HepG2 (cell line): ENCODE data around the gene RASL12. TPM values are rescaled to one million over a fixed set of nuclear protein-coding genes. Genes with fewer than 3 reads are reported as not detected.

Source experiments
- AFF4 ChIP-seq: sonication (generic); formaldehyde crosslinking; IDR thresholded peaks from 2 replicates; pipeline ENCODE4 v1.4.0; 2020; ENCODE audit warnings: missing genetic modification reagents
- CC2D1A ChIP-seq: sonication (generic); formaldehyde crosslinking; IDR thresholded peaks from 2 replicates; pipeline ENCODE4 v1.8.1; 2023; ENCODE audit warnings: mild to moderate bottlenecking, missing genetic modification reagents
- MYNN ChIP-seq: sonication (generic); formaldehyde crosslinking; IDR thresholded peaks from 2 replicates; pipeline ENCODE4 v1.4.0; 2020; ENCODE audit warnings: mild to moderate bottlenecking, low read depth, missing genetic modification reagents
- NFYB ChIP-seq: sonication (generic); formaldehyde crosslinking; IDR thresholded peaks from 2 replicates; pipeline ENCODE4 v1.4.0; 2020; ENCODE audit warnings: missing genetic modification reagents
- STAT5B ChIP-seq: sonication (generic); formaldehyde crosslinking; IDR thresholded peaks from 2 replicates; pipeline ENCODE4 v1.4.0; 2020; ENCODE audit warnings: missing genetic modification reagents
- THRA ChIP-seq: sonication (generic); formaldehyde crosslinking; IDR thresholded peaks from 2 replicates; pipeline ENCODE4 v1.4.0; 2020; ENCODE audit warnings: missing genetic modification reagents, borderline replicate concordance
- ZBTB25 ChIP-seq: IDR thresholded peaks from 2 replicates; pipeline ENCODE4 v1.6.1; 2018; ENCODE audit warnings: missing genetic modification reagents
- ZNF24 ChIP-seq: fragments of 450-650 bp; IDR thresholded peaks from 2 replicates; pipeline ENCODE4 v1.6.1; 2017; ENCODE audit warnings: antibody characterized with exemption, mild to moderate bottlenecking
- ZNF318 ChIP-seq: sonication (generic); formaldehyde crosslinking; IDR thresholded peaks from 2 replicates; pipeline ENCODE4 v1.4.0; 2020; ENCODE audit warnings: mild to moderate bottlenecking, missing genetic modification reagents
- ZNF629 ChIP-seq: sonication (generic); formaldehyde crosslinking; conservative IDR thresholded peaks from 2 replicates; pipeline ENCODE4 v1.5.0; 2020; ENCODE audit warnings: missing genetic modification reagents
- polyA plus RNA-seq, 8 experiments: library from polyadenylated mRNA; depleted of rRNA in 3 of 8; stranded (reverse) in 7 of 8; unstranded in 1 of 8; fragments of >200 nt; fragmentation: Illumina TruSeq in 4 of 8; extraction: Trizol in 4 of 8; gene quantifications; 2 replicates each; pipeline versions ENCODE4 v1.2.1 to v1.2.3, GENCODE V29; 2011 to 2016; ENCODE audit warnings: low read depth in 4 of 8, missing spikeins in 1 of 8, mixed read lengths in 1 of 8; ENCODE audit not compliant: insufficient read depth in 1 of 8
- total RNA-seq, 5 experiments: library from RNA; depleted of rRNA; stranded (reverse); fragments of >200 nt; fragmentation: Illumina TruSeq; extraction: Trizol; gene quantifications; 2 replicates each; pipeline ENCODE4 v1.2.3, GENCODE V29; 2016; ENCODE audit warnings: low read depth in 1 of 5

The RASL12 gene
- total and polyA plus RNA-seq, 2 of the 13 experiments (the other 11 are each of a cell fraction or from before 2014, with no cell fraction given): 0.16 to 0.55 TPM

GRCh38 chr15:65055201-65055870 is 12.5 kb downstream of the RASL12 start (continued):
- TF ChIP-seq AFF4: no peak
- no peak for TF ChIP-seq ZNF24
- no peak for TF ChIP-seq CC2D1A (CRISPR knock-in tag)
- peak; percentile 92 for TF ChIP-seq ZNF629 (CRISPR knock-in tag)
- TF ChIP-seq ZBTB25 (CRISPR knock-in tag): no peak
- TF ChIP-seq THRA (CRISPR knock-in tag): peak; percentile 25; the same call in 1 of the 2 replicates
- TF ChIP-seq MYNN (CRISPR knock-in tag): no peak
- TF ChIP-seq ZNF318 (CRISPR knock-in tag): no peak
- TF ChIP-seq NFYB (CRISPR knock-in tag): no peak
- no peak for TF ChIP-seq STAT5B
